ENCODE results near the gene WIZ. TPM values are rescaled to one million over a fixed set of nuclear protein-coding genes. Genes with fewer than 3 reads are reported as not detected.

The WIZ gene
- total RNA-seq, 2 donors from 2014 or later: 38.0 to 38.6 TPM

DNA sequence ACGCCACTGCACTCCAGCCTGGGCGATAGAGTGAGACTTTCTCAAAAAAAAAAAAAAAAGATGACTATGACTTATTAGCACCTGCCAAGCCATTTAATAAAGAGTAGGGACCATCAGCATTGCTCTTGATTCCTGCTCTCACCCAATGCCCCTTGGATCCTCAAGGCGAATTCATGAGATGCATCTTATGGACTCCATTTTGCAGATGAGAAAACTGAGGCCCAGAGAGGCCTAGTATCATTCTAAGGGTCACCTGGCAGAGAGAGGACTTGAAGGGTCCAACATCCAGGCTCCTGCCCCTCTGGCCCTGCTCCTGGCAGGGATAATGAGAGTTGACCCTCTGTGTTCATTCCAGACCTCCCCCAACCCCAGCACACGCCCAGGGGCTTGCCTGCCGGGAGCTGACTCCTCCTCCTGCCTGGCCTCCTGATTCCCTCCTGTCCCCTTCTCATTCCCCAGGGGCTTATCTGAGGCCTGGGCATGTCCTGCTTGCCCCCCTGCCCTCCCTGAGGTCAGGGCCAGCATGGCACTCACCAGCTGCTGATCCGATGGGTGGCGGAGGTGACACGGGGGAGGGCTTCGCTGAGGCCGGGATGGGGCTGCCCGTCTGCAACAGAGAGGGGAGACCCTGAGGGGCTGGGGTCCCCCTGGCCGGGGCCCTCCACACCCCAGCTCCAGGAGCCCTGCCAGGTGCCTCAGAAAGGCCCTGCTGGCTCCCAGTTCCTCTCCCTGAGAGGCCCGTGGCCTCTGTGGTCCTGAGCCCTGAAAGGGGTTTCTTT is 7.4 kb downstream of the WIZ start:
- no peaks in the 10 kb centered on the region for H3K4me1 ChIP-seq (ENCODE audit: control insufficient read depth, insufficient read depth, low read length)
- DNase-seq: no peak
- H3K4me3 Mint-ChIP-seq: no peak overlapping the region
- H3K27me3 ChIP-seq (ENCODE audit: control insufficient read depth, insufficient read depth, low read length, poor library complexity, severe bottlenecking): no peaks in the 10 kb centered on the region
- H3K9me3 ChIP-seq (ENCODE audit: control insufficient read depth, low read length): no peaks in the 10 kb centered on the region
- no peak overlapping the region for H3K4me3 ChIP-seq (ENCODE audit: low read length)
- H3K9ac ChIP-seq (ENCODE audit: extremely low read depth, low read length, poor library complexity, severe bottlenecking): no peak overlapping the region
- H3K4me1 Mint-ChIP-seq: no peaks in the 10 kb centered on the region
- peaks cover under 1% of the 10 kb centered on the region for H3K36me3 Mint-ChIP-seq (ENCODE audit: low read depth)
- TF ChIP-seq, protein P1, sequence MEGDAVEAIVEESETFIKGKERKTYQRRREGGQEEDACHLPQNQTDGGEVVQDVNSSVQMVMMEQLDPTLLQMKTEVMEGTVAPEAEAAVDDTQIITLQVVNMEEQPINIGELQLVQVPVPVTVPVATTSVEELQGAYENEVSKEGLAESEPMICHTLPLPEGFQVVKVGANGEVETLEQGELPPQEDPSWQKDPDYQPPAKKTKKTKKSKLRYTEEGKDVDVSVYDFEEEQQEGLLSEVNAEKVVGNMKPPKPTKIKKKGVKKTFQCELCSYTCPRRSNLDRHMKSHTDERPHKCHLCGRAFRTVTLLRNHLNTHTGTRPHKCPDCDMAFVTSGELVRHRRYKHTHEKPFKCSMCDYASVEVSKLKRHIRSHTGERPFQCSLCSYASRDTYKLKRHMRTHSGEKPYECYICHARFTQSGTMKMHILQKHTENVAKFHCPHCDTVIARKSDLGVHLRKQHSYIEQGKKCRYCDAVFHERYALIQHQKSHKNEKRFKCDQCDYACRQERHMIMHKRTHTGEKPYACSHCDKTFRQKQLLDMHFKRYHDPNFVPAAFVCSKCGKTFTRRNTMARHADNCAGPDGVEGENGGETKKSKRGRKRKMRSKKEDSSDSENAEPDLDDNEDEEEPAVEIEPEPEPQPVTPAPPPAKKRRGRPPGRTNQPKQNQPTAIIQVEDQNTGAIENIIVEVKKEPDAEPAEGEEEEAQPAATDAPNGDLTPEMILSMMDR (conservative IDR thresholded peaks at IDR 0.05): no peak
- 86 to 91% methylated on average over 10 to 13 of the region's 13 CpGs for WGBS, 2 experiments (ENCODE audit: insufficient coverage in 1 of 2, insufficient read length in 1 of 2)
- no peaks in the 10 kb centered on the region for H3K36me3 ChIP-seq (ENCODE audit: control insufficient read depth, insufficient read depth, low read length)
- H3K27ac Mint-ChIP-seq: no peak overlapping the region
- no peak overlapping the region for H3K27ac ChIP-seq (ENCODE audit: low read depth, low read length)
- H3K27me3 Mint-ChIP-seq (ENCODE audit: insufficient read depth): no peaks in the 10 kb centered on the region
- no peaks in the 10 kb centered on the region for H3K9me3 Mint-ChIP-seq

DNA sequence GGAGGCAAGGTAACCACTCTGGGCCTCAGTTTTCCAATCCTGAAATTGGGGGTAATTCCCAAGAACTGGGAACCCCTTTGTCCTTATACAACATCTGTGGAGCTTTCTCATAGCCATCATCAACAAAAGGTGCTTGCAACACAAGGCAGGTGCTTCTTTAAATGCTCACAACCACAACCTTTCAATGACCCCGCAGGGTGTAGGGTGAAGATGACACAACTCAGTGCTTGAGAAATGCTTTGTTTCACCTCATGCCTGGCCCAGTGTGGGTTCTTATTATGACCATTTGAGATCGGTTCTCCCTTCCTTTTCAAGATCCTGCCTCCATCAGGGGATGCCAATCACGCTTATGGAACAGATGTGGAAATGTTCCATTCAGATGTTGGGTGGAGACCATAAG is 8.4 kb downstream of the WIZ start:
- no peak overlapping the region for H3K4me3 Mint-ChIP-seq
- Histone ChIP-seq H3K9ac (ENCODE audit: extremely low read depth, low read length, poor library complexity, severe bottlenecking) (no peak overlapping the region), H3K4me3 (ENCODE audit: low read length) (no peak overlapping the region), H3K27me3 (ENCODE audit: control insufficient read depth, insufficient read depth, low read length, poor library complexity, severe bottlenecking) (no peaks in the 10 kb centered on the region), H3K36me3 (ENCODE audit: control insufficient read depth, insufficient read depth, low read length) (no peaks in the 10 kb centered on the region), H3K9me3 (ENCODE audit: control insufficient read depth, low read length) (no peaks in the 10 kb centered on the region), H3K4me1 (ENCODE audit: control insufficient read depth, insufficient read depth, low read length) (no peaks in the 10 kb centered on the region), H3K27ac (ENCODE audit: low read depth, low read length) (no peak overlapping the region)
- H3K27ac Mint-ChIP-seq: no peak overlapping the region
- no peaks in the 10 kb centered on the region for H3K9me3 Mint-ChIP-seq
- H3K27me3 Mint-ChIP-seq (ENCODE audit: insufficient read depth): no peaks in the 10 kb centered on the region
- no peaks in the 10 kb centered on the region for H3K36me3 Mint-ChIP-seq (ENCODE audit: low read depth)
- no peaks in the 10 kb centered on the region for H3K4me1 Mint-ChIP-seq
- WGBS, 2 experiments (ENCODE audit: insufficient coverage in 1 of 2, insufficient read length in 1 of 2): 89 to 90% methylated on average over 3 of the region's 3 CpGs
- TF ChIP-seq, protein P1 (conservative IDR thresholded peaks at IDR 0.05): no peak
- DNase-seq: no peak

DNA sequence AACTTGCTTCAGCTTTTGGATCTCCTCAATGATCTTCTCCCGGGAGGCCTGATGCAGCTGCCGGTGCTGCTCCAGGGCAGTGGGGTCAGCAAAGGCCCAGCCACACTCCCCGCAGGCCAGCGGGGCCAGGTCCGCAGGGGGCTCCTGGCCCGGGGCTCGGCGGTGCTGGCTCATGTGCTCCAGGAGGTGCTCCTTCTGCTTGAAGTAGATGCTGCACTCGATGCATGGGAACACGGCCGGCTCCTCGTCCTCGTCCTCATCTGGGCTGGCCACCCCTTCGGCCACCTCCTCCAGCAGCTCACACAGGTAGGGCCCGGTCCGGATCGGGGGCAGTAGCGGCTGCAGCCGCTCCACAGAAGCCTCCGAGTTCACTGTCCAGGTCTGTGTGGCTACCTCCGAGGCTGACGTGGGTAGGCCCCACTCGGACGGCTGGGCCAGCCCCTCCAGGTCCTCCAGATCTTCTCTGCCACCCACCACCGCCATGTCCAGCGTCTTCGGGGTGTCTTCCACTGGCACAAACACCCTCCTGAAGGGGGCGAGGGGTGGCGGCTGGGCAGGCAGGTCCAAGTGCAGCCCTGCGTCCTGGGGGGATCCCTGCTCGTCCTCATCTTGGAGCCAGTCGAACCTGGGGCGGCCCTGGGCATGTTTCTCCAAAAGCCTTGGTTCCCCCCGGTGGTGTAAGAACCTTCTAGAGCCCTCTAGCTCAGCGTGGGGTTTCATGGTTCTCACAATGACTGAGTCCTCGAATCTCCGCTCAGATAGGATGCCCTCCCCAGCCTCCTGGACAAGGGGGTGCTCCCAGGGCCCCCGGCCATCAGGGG is 9.7 kb downstream of the WIZ start:
- H3K9me3 ChIP-seq (ENCODE audit: control insufficient read depth, low read length): no peaks in the 10 kb centered on the region
- no peak overlapping the region for H3K9ac ChIP-seq (ENCODE audit: extremely low read depth, low read length, poor library complexity, severe bottlenecking)
- H3K27me3 Mint-ChIP-seq (ENCODE audit: insufficient read depth): no peaks in the 10 kb centered on the region
- 92 to 95% methylated on average over 20 to 38 of the region's 38 CpGs for WGBS, 2 experiments (ENCODE audit: insufficient coverage in 1 of 2, insufficient read length in 1 of 2)
- H3K27ac ChIP-seq (ENCODE audit: low read depth, low read length): no peak overlapping the region
- H3K36me3 Mint-ChIP-seq (ENCODE audit: low read depth): no peaks in the 10 kb centered on the region
- H3K27ac Mint-ChIP-seq: no peak overlapping the region
- TF ChIP-seq, protein P1 (conservative IDR thresholded peaks at IDR 0.05): no peak
- H3K4me1 ChIP-seq (ENCODE audit: control insufficient read depth, insufficient read depth, low read length): no peaks in the 10 kb centered on the region
- no peak overlapping the region for H3K4me3 Mint-ChIP-seq
- H3K4me1 Mint-ChIP-seq: no peaks in the 10 kb centered on the region
- no peak overlapping the region for H3K4me3 ChIP-seq (ENCODE audit: low read length)
- no peak for DNase-seq
- no peaks in the 10 kb centered on the region for H3K9me3 Mint-ChIP-seq
- no peaks in the 10 kb centered on the region for H3K27me3 ChIP-seq (ENCODE audit: control insufficient read depth, insufficient read depth, low read length, poor library complexity, severe bottlenecking)
- H3K36me3 ChIP-seq (ENCODE audit: control insufficient read depth, insufficient read depth, low read length): no peaks in the 10 kb centered on the region

Measured in endodermal cell (in vitro differentiated cells).